ENCODE data around the gene FLT3LG.
"Not testable (repeated sequence)": the region's sequence is repeated elsewhere in the genome, so short reads cannot be mapped to it uniquely, and the experiment has no call there.

Gene FLT3LG

GRCh38 chr19:49441210-49441959 is 32.6 kb upstream of the FLT3LG start, which contains the start of gene SLC17A7:
SLC17A7 (minus strand) TSS chr19:49441527; CDS start chr19:49441379, 148 bp downstream.
- Histone ChIP-seq H3K27ac (ENCODE audit: low read depth, low read length) (no peak within 1 kb of the TSS), H3K36me3 (ENCODE audit: insufficient read depth, low read length) (no peaks in the 10 kb centered on the region), H3K4me3 (ENCODE audit: low read depth, low read length) (peak within 1 kb of the TSS; percentile 84), H3K27me3 (ENCODE audit: insufficient read depth, low read length) (peaks cover 45% of the 10 kb centered on the region), H3K79me2 (ENCODE audit: control insufficient read depth, insufficient read depth, low read length, unreplicated experiment) (no peaks in the 10 kb centered on the region), H2AFZ (ENCODE audit: low read length, unreplicated experiment) (peak within 1 kb of the TSS; percentile 33), H3K4me1 (ENCODE audit: control insufficient read depth, insufficient read depth, low read length, unreplicated experiment) (no peaks in the 10 kb centered on the region)

GRCh38 chr19:49441960-49442350 is 32.1 kb upstream of the FLT3LG start:
- Histone ChIP-seq H3K36me3 (ENCODE audit: insufficient read depth, low read length) (no peaks in the 10 kb centered on the region), H2AFZ (ENCODE audit: low read length, unreplicated experiment) (no peak overlapping the region), H3K27ac (ENCODE audit: low read depth, low read length) (no peak overlapping the region), H3K4me1 (ENCODE audit: control insufficient read depth, insufficient read depth, low read length, unreplicated experiment) (no peaks in the 10 kb centered on the region), H3K27me3 (ENCODE audit: insufficient read depth, low read length) (peaks cover 45% of the 10 kb centered on the region), H3K4me3 (ENCODE audit: low read depth, low read length) (peak overlapping the region; percentile 84), H3K79me2 (ENCODE audit: control insufficient read depth, insufficient read depth, low read length, unreplicated experiment) (no peaks in the 10 kb centered on the region)

- Histone ChIP-seq H3K27me3 (ENCODE audit: insufficient read depth, low read length) (peaks cover 45% of the 10 kb centered on the region), H3K79me2 (ENCODE audit: control insufficient read depth, insufficient read depth, low read length, unreplicated experiment) (no peaks in the 10 kb centered on the region), H3K4me3 (ENCODE audit: low read depth, low read length) (peak overlapping the region; percentile 84), H2AFZ (ENCODE audit: low read length, unreplicated experiment) (peak overlapping the region; percentile 33), H3K27ac (ENCODE audit: low read depth, low read length) (no peak overlapping the region), H3K4me1 (ENCODE audit: control insufficient read depth, insufficient read depth, low read length, unreplicated experiment) (no peaks in the 10 kb centered on the region), H3K36me3 (ENCODE audit: insufficient read depth, low read length) (no peaks in the 10 kb centered on the region)
These were observed 31.7 kb upstream of the FLT3LG start for GRCh38 chr19:49442354-49442753.

- H3K79me2 ChIP-seq (ENCODE audit: control insufficient read depth, insufficient read depth, low read length, unreplicated experiment), result no peaks in the 10 kb centered on the region
- no peak overlapping the region; the same call in 1 of the 2 replicates for H3K27ac ChIP-seq (ENCODE audit: low read depth, low read length)
- peak overlapping the region; percentile 74 for H2AFZ ChIP-seq (ENCODE audit: low read length, unreplicated experiment)
- H3K27me3 ChIP-seq (ENCODE audit: insufficient read depth, low read length), result peaks cover 42% of the 10 kb centered on the region
- H3K4me1 ChIP-seq (ENCODE audit: control insufficient read depth, insufficient read depth, low read length, unreplicated experiment), result no peaks in the 10 kb centered on the region
- no peaks in the 10 kb centered on the region for H3K36me3 ChIP-seq (ENCODE audit: insufficient read depth, low read length)
- peak overlapping the region; percentile 84 for H3K4me3 ChIP-seq (ENCODE audit: low read depth, low read length)
These were observed 31.1 kb upstream of the FLT3LG start for GRCh38 chr19:49442771-49443365.

- Histone ChIP-seq H3K36me3 (ENCODE audit: insufficient read depth, low read length) (no peaks in the 10 kb centered on the region), H3K27ac (ENCODE audit: low read depth, low read length) (no peak overlapping the region; the same call in 1 of the 2 replicates), H3K4me1 (ENCODE audit: control insufficient read depth, insufficient read depth, low read length, unreplicated experiment) (no peaks in the 10 kb centered on the region), H3K79me2 (ENCODE audit: control insufficient read depth, insufficient read depth, low read length, unreplicated experiment) (no peaks in the 10 kb centered on the region), H3K27me3 (ENCODE audit: insufficient read depth, low read length) (peaks cover 35% of the 10 kb centered on the region), H3K4me3 (ENCODE audit: low read depth, low read length) (peak overlapping the region; percentile 84), H2AFZ (ENCODE audit: low read length, unreplicated experiment) (peak overlapping the region; percentile 74)
These were observed 30.5 kb upstream of the FLT3LG start for GRCh38 chr19:49443366-49444099.

- H3K4me3 ChIP-seq (ENCODE audit: low read depth, low read length); H3K79me2 ChIP-seq (ENCODE audit: control insufficient read depth, insufficient read depth, low read length, unreplicated experiment); H3K27ac ChIP-seq (ENCODE audit: low read depth, low read length); H3K36me3 ChIP-seq (ENCODE audit: insufficient read depth, low read length); H3K4me1 ChIP-seq (ENCODE audit: control insufficient read depth, insufficient read depth, low read length, unreplicated experiment); H2AFZ ChIP-seq (ENCODE audit: low read length, unreplicated experiment): not testable (repeated sequence)
- peaks cover 28% of the 10 kb centered on the region for H3K27me3 ChIP-seq (ENCODE audit: insufficient read depth, low read length)
These were observed 29.8 kb upstream of the FLT3LG start for GRCh38 chr19:49444100-49444700.

GRCh38 chr19:49445997-49446396 is 28.0 kb upstream of the FLT3LG start:
- Histone ChIP-seq H2AFZ (ENCODE audit: low read length, unreplicated experiment) (no peak overlapping the region), H3K27ac (ENCODE audit: low read depth, low read length) (no peak overlapping the region), H3K4me1 (ENCODE audit: control insufficient read depth, insufficient read depth, low read length, unreplicated experiment) (peaks cover 3% of the 10 kb centered on the region), H3K27me3 (ENCODE audit: insufficient read depth, low read length) (peaks cover 10% of the 10 kb centered on the region), H3K79me2 (ENCODE audit: control insufficient read depth, insufficient read depth, low read length, unreplicated experiment) (peaks cover 8% of the 10 kb centered on the region), H3K36me3 (ENCODE audit: insufficient read depth, low read length) (no peaks in the 10 kb centered on the region), H3K4me3 (ENCODE audit: low read depth, low read length) (no peak overlapping the region)

GRCh38 chr19:49447485-49448431 is 26.3 kb upstream of the FLT3LG start:
- H3K27ac ChIP-seq (ENCODE audit: low read depth, low read length), result no peak overlapping the region

GRCh38 chr19:49448432-49448786 is 25.6 kb upstream of the FLT3LG start:
- H3K4me1 ChIP-seq (ENCODE audit: control insufficient read depth, insufficient read depth, low read length, unreplicated experiment), result peaks cover 3% of the 10 kb centered on the region
- H3K4me3 ChIP-seq (ENCODE audit: low read depth, low read length), result no peak overlapping the region
- no peak overlapping the region for H3K27ac ChIP-seq (ENCODE audit: low read depth, low read length)
- peaks cover 8% of the 10 kb centered on the region for H3K79me2 ChIP-seq (ENCODE audit: control insufficient read depth, insufficient read depth, low read length, unreplicated experiment)
- no peak overlapping the region for H2AFZ ChIP-seq (ENCODE audit: low read length, unreplicated experiment)
- H3K27me3 ChIP-seq (ENCODE audit: insufficient read depth, low read length), result no peaks in the 10 kb centered on the region
- no peaks in the 10 kb centered on the region for H3K36me3 ChIP-seq (ENCODE audit: insufficient read depth, low read length)

More at GRCh38 chr19:49447485-49448431, 26.3 kb upstream of the FLT3LG start:
- no peaks in the 10 kb centered on the region for H3K36me3 ChIP-seq (ENCODE audit: insufficient read depth, low read length)
- H3K4me3 ChIP-seq (ENCODE audit: low read depth, low read length), result no peak overlapping the region
- H3K79me2 ChIP-seq (ENCODE audit: control insufficient read depth, insufficient read depth, low read length, unreplicated experiment), result peaks cover 8% of the 10 kb centered on the region
- no peak overlapping the region for H2AFZ ChIP-seq (ENCODE audit: low read length, unreplicated experiment)
- H3K4me1 ChIP-seq (ENCODE audit: control insufficient read depth, insufficient read depth, low read length, unreplicated experiment), result peaks cover 3% of the 10 kb centered on the region
- no peaks in the 10 kb centered on the region for H3K27me3 ChIP-seq (ENCODE audit: insufficient read depth, low read length)

- Histone ChIP-seq H3K27me3 (ENCODE audit: insufficient read depth, low read length) (no peaks in the 10 kb centered on the region), H3K36me3 (ENCODE audit: insufficient read depth, low read length) (no peaks in the 10 kb centered on the region), H2AFZ (ENCODE audit: low read length, unreplicated experiment) (no peak overlapping the region), H3K27ac (ENCODE audit: low read depth, low read length) (no peak overlapping the region), H3K4me3 (ENCODE audit: low read depth, low read length) (peak overlapping the region; percentile 80), H3K79me2 (ENCODE audit: control insufficient read depth, insufficient read depth, low read length, unreplicated experiment) (peaks cover 14% of the 10 kb centered on the region), H3K4me1 (ENCODE audit: control insufficient read depth, insufficient read depth, low read length, unreplicated experiment) (peaks cover 3% of the 10 kb centered on the region)
These were observed 23.6 kb upstream of the FLT3LG start for GRCh38 chr19:49450405-49450804.
